ENCODE data around the gene PPL.

DNA sequence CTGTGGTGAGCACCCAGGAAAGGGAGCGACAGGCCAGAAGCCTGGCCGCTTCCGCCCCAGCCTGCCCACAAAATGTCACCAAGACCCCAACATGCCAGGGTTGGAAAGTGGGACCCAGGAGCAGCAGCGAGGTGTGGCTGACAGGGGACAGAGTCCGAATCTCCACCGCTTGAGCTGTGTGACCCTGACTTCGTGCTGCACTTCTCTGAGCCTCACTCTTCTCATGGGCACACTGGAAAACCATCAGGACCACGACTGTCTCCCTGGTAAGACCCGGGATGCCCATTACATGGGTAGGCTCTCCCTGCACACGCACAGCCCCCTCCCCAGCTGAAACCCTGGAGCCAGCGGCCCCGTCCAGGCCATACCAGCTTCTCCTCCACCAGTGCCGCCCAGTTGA is 34.9 kb downstream of the PPL start:
- TF ChIP-seq BHLHE40 (IDR thresholded peaks at IDR 0.05; ENCODE audit: low read length) (no peak), NFE2 (CRISPR knock-in tag; IDR thresholded peaks at IDR 0.05) (no peak), POLR2AphosphoS5 (IDR thresholded peaks at IDR 0.05; ENCODE audit: low read depth, low read length) (no peak), FOSL1 (CRISPR knock-in tag; IDR thresholded peaks at IDR 0.05; ENCODE audit: borderline replicate concordance) (no peak)
- TF ChIP-seq, protein P1, sequence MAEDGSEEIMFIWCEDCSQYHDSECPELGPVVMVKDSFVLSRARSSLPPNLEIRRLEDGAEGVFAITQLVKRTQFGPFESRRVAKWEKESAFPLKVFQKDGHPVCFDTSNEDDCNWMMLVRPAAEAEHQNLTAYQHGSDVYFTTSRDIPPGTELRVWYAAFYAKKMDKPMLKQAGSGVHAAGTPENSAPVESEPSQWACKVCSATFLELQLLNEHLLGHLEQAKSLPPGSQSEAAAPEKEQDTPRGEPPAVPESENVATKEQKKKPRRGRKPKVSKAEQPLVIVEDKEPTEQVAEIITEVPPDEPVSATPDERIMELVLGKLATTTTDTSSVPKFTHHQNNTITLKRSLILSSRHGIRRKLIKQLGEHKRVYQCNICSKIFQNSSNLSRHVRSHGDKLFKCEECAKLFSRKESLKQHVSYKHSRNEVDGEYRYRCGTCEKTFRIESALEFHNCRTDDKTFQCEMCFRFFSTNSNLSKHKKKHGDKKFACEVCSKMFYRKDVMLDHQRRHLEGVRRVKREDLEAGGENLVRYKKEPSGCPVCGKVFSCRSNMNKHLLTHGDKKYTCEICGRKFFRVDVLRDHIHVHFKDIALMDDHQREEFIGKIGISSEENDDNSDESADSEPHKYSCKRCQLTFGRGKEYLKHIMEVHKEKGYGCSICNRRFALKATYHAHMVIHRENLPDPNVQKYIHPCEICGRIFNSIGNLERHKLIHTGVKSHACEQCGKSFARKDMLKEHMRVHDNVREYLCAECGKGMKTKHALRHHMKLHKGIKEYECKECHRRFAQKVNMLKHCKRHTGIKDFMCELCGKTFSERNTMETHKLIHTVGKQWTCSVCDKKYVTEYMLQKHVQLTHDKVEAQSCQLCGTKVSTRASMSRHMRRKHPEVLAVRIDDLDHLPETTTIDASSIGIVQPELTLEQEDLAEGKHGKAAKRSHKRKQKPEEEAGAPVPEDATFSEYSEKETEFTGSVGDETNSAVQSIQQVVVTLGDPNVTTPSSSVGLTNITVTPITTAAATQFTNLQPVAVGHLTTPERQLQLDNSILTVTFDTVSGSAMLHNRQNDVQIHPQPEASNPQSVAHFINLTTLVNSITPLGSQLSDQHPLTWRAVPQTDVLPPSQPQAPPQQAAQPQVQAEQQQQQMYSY (CRISPR knock-in tag; IDR thresholded peaks at IDR 0.05), result no peak
- TF ChIP-seq, protein P2, sequence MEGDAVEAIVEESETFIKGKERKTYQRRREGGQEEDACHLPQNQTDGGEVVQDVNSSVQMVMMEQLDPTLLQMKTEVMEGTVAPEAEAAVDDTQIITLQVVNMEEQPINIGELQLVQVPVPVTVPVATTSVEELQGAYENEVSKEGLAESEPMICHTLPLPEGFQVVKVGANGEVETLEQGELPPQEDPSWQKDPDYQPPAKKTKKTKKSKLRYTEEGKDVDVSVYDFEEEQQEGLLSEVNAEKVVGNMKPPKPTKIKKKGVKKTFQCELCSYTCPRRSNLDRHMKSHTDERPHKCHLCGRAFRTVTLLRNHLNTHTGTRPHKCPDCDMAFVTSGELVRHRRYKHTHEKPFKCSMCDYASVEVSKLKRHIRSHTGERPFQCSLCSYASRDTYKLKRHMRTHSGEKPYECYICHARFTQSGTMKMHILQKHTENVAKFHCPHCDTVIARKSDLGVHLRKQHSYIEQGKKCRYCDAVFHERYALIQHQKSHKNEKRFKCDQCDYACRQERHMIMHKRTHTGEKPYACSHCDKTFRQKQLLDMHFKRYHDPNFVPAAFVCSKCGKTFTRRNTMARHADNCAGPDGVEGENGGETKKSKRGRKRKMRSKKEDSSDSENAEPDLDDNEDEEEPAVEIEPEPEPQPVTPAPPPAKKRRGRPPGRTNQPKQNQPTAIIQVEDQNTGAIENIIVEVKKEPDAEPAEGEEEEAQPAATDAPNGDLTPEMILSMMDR (CRISPR knock-in tag; IDR thresholded peaks at IDR 0.05), result no peak

Data from HepG2 (cell line).